ENCODE results near the gene VRK3.
A peak's percentile ranks its signal among the peaks of the same experiment; 100 is the strongest.

The VRK3 gene

DNA sequence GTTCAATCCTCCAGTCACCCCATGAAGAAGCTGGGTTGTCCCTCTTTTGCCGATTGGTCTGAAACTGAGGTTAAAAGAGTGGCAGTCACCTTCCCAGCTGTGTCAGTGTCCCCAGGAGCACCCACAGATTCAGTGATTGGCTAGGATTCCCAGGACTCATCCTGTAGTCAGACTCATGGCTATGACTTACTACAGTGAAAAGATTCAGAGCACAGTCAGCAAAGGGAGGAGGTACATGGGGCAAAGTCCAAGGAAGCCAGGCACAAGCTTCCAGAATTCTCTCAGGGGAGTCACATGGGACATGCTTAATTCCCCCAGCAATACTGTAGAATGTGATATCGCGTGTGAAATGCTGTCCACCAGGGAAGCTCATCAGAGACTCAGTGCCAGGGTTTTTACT, 14.8 kb upstream of the VRK3 start:
- H2AFZ ChIP-seq (ENCODE audit: low read length) = no peak overlapping the region
- H3K79me2 ChIP-seq (ENCODE audit: insufficient read depth, low read length) = 0 out of 2 replicates have a peak, but pooled peaks cover 3% of the 10 kb centered on the region
- H3K9me2 ChIP-seq (replicated peaks; ENCODE audit: low read depth, low read length) = no peaks in the 10 kb centered on the region
- no peak overlapping the region for H3K4me2 ChIP-seq (ENCODE audit: low read depth, low read length, poor library complexity, severe bottlenecking)
- no peaks in the 10 kb centered on the region for H3F3A ChIP-seq (ENCODE audit: low read depth)
- H3K36me3 ChIP-seq (ENCODE audit: insufficient read depth, low read length) = peaks cover 84% of the 10 kb centered on the region; the same call in 1 of the 2 replicates
- TF ChIP-seq EZH2phosphoT487 (IDR thresholded peaks at IDR 0.05; ENCODE audit: borderline replicate concordance) = no peak
- TF ChIP-seq, protein P1, sequence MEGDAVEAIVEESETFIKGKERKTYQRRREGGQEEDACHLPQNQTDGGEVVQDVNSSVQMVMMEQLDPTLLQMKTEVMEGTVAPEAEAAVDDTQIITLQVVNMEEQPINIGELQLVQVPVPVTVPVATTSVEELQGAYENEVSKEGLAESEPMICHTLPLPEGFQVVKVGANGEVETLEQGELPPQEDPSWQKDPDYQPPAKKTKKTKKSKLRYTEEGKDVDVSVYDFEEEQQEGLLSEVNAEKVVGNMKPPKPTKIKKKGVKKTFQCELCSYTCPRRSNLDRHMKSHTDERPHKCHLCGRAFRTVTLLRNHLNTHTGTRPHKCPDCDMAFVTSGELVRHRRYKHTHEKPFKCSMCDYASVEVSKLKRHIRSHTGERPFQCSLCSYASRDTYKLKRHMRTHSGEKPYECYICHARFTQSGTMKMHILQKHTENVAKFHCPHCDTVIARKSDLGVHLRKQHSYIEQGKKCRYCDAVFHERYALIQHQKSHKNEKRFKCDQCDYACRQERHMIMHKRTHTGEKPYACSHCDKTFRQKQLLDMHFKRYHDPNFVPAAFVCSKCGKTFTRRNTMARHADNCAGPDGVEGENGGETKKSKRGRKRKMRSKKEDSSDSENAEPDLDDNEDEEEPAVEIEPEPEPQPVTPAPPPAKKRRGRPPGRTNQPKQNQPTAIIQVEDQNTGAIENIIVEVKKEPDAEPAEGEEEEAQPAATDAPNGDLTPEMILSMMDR (conservative IDR thresholded peaks at IDR 0.05; ENCODE audit: low read length) = no peak
- H3K4me1 ChIP-seq (ENCODE audit: insufficient read depth, low read length, poor library complexity, severe bottlenecking) = no peaks in the 10 kb centered on the region
- peaks cover 9% of the 10 kb centered on the region; the same call in 1 of the 2 replicates for H3K9me3 ChIP-seq (ENCODE audit: insufficient read depth, low read depth, low read length)
- H4K20me1 ChIP-seq (ENCODE audit: insufficient read depth, low read length, poor library complexity, severe bottlenecking) = no peaks in the 10 kb centered on the region
- no peaks in the 10 kb centered on the region for H3K27me3 ChIP-seq (ENCODE audit: insufficient read depth, low read length, poor library complexity, severe bottlenecking)
- no peak overlapping the region for H3K9ac ChIP-seq (ENCODE audit: low read depth, low read length, poor library complexity, severe bottlenecking)
- H3K4me3 ChIP-seq (ENCODE audit: low read length, poor library complexity, severe bottlenecking) = no peak overlapping the region

DNA sequence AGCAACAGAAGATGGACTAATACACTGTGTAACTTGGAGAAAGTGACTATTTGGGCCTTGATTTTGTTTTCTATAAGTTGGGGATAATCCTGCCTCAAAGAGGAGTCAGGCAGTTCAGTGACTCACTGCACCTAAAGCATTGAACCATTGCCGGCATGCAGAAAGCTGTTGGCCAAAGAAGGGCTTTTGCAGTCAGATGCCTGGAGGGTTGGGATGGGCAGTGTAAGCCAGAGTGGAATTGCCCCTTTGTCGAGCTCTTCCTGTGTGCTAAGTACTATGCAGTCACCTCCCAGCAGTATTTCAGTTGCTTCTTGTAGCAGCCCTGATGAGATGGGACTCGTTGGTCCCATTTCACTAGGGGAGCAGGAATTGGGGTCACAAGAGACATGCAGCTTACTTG, 11.7 kb upstream of the VRK3 start:
- H3K4me1 ChIP-seq (ENCODE audit: insufficient read depth, low read length, poor library complexity, severe bottlenecking) = no peaks in the 10 kb centered on the region
- no peak overlapping the region for H3K4me3 ChIP-seq (ENCODE audit: low read length, poor library complexity, severe bottlenecking)
- peaks cover 77% of the 10 kb centered on the region; the same call in 1 of the 2 replicates for H3K36me3 ChIP-seq (ENCODE audit: insufficient read depth, low read length)
- TF ChIP-seq EZH2phosphoT487 (IDR thresholded peaks at IDR 0.05; ENCODE audit: borderline replicate concordance) = no peak
- TF ChIP-seq, protein P1 (conservative IDR thresholded peaks at IDR 0.05; ENCODE audit: low read length) = no peak
- no peak overlapping the region for H3K9ac ChIP-seq (ENCODE audit: low read depth, low read length, poor library complexity, severe bottlenecking)
- H3K79me2 ChIP-seq (ENCODE audit: insufficient read depth, low read length) = peaks cover 11% of the 10 kb centered on the region; the same call in 1 of the 2 replicates
- H4K20me1 ChIP-seq (ENCODE audit: insufficient read depth, low read length, poor library complexity, severe bottlenecking) = peaks cover 1% of the 10 kb centered on the region
- H3F3A ChIP-seq (ENCODE audit: low read depth) = no peaks in the 10 kb centered on the region
- H3K9me2 ChIP-seq (replicated peaks; ENCODE audit: low read depth, low read length) = no peaks in the 10 kb centered on the region
- no peak overlapping the region for H3K4me2 ChIP-seq (ENCODE audit: low read depth, low read length, poor library complexity, severe bottlenecking)
- H3K27me3 ChIP-seq (ENCODE audit: insufficient read depth, low read length, poor library complexity, severe bottlenecking) = no peaks in the 10 kb centered on the region
- no peak overlapping the region for H2AFZ ChIP-seq (ENCODE audit: low read length)
- H3K9me3 ChIP-seq (ENCODE audit: insufficient read depth, low read depth, low read length) = no peaks in the 10 kb centered on the region

DNA sequence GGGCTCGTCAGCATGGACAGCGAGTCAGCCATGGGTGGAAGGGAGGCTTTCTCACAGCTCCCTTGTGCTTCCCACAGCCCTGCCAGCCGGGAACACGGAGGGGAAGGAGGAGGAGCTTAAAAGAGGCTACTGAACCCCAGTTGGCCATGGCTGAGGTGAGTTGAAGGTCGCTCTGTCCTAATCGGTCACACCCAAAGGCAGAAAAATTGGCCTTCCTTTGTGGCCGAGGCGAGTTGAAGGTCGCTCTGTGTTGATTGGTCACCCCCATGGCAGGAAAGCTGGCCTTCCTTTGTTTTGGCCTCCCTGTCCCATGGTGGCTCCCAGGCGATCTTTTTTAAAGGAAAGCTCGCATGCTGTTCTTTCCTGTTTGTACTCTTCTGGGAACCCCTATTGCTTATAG, 5.8 kb upstream of the VRK3 start:
- peaks cover 17% of the 10 kb centered on the region for H3K4me1 ChIP-seq (ENCODE audit: insufficient read depth, low read length, poor library complexity, severe bottlenecking)
- no peak overlapping the region for H3K4me3 ChIP-seq (ENCODE audit: low read length, poor library complexity, severe bottlenecking)
- no peaks in the 10 kb centered on the region for H3F3A ChIP-seq (ENCODE audit: low read depth)
- H3K36me3 ChIP-seq (ENCODE audit: insufficient read depth, low read length) = peaks cover 33% of the 10 kb centered on the region; the same call in 1 of the 2 replicates
- TF ChIP-seq, protein P1 (conservative IDR thresholded peaks at IDR 0.05; ENCODE audit: low read length) = no peak
- no peak for TF ChIP-seq EZH2phosphoT487 (IDR thresholded peaks at IDR 0.05; ENCODE audit: borderline replicate concordance)
- H2AFZ ChIP-seq (ENCODE audit: low read length) = no peak overlapping the region
- peaks cover 23% of the 10 kb centered on the region for H4K20me1 ChIP-seq (ENCODE audit: insufficient read depth, low read length, poor library complexity, severe bottlenecking)
- peaks cover 66% of the 10 kb centered on the region for H3K79me2 ChIP-seq (ENCODE audit: insufficient read depth, low read length)
- H3K9ac ChIP-seq (ENCODE audit: low read depth, low read length, poor library complexity, severe bottlenecking) = no peak overlapping the region
- no peaks in the 10 kb centered on the region for H3K9me2 ChIP-seq (replicated peaks; ENCODE audit: low read depth, low read length)
- H3K9me3 ChIP-seq (ENCODE audit: insufficient read depth, low read depth, low read length) = no peaks in the 10 kb centered on the region
- no peaks in the 10 kb centered on the region for H3K27me3 ChIP-seq (ENCODE audit: insufficient read depth, low read length, poor library complexity, severe bottlenecking)
- peak overlapping the region; percentile 59 for H3K4me2 ChIP-seq (ENCODE audit: low read depth, low read length, poor library complexity, severe bottlenecking)
